Caco-2 (cell line): Measurements from ENCODE around the gene SORL1. TPM values are rescaled to one million over a fixed set of nuclear protein-coding genes. Genes with fewer than 3 reads are reported as not detected.
A peak's percentile ranks its signal among the peaks of the same experiment; 100 is the strongest.

Experiments used
- BruUV-seq: library from RNA; stranded (reverse); fragments of 400-500 nt; replicated peaks from 2 replicates; lab custom pipeline; 2021; lab: Mats Ljungman, UMichigan
- CTCF ChIA-PET: fragments of 300-600 bp; sonication (Branson Sonifier 250); formaldehyde crosslinking; loops from one replicate; lab custom pipeline; 2022; ENCODE audit warnings: antibody characterized with exemption; lab: Charles Lee
- POLR2A ChIA-PET: fragments of 300-600 bp; sonication (Branson Sonifier 250); formaldehyde crosslinking; loops from one replicate; lab custom pipeline; 2022; ENCODE audit warnings: antibody characterized with exemption; lab: Charles Lee
- DNase-seq, 2 experiments: peaks; one replicate each; pipeline versions ENCODE4 v3.0.0 to v3.0.0-alpha.2; 2020 to 2022
- H3K27me3 ChIP-seq: replicated peaks from 2 replicates; pipeline ENCODE4 v1.6.0; 2011; ENCODE audit warnings: low read length; ENCODE audit not compliant: control insufficient read depth, insufficient read depth
- H3K36me3 ChIP-seq: 2 replicates; pipeline ENCODE4 v1.5.1; 2011; ENCODE audit warnings: low read length; ENCODE audit not compliant: control insufficient read depth, insufficient read depth
- H3K4me1 ChIP-seq: fragments of 250-450 bp; sonication (Bioruptor Pico); 2 replicates; pipeline ENCODE4 v1.5.1; 2020; ENCODE audit warnings: mild to moderate bottlenecking
- H3K4me3 ChIP-seq: 2 replicates; pipeline ENCODE4 v1.5.1; 2011; ENCODE audit warnings: low read depth, mild to moderate bottlenecking, control low read depth, low read length
- H3K9me3 ChIP-seq: fragments of 250-450 bp; sonication (Bioruptor Pico); 2 replicates; pipeline ENCODE4 v1.5.1; 2020; ENCODE audit warnings: mild to moderate bottlenecking, moderate library complexity
- H3K27ac Mint-ChIP-seq: one replicate; pipeline ENCODE4 v1.8.0; 2022; ENCODE audit warnings: mixed read lengths; ENCODE audit not compliant: unreplicated experiment
- H3K27me3 Mint-ChIP-seq: one replicate; pipeline ENCODE4 v1.8.0; 2022; ENCODE audit warnings: mixed read lengths; ENCODE audit not compliant: insufficient read depth, unreplicated experiment
- H3K36me3 Mint-ChIP-seq: one replicate; pipeline ENCODE4 v1.8.0; 2022; ENCODE audit warnings: mild to moderate bottlenecking, mixed read lengths; ENCODE audit not compliant: insufficient read depth, unreplicated experiment
- H3K4me1 Mint-ChIP-seq: one replicate; pipeline ENCODE4 v1.8.0; 2022; ENCODE audit warnings: low read depth, mixed read lengths; ENCODE audit not compliant: unreplicated experiment
- H3K4me3 Mint-ChIP-seq: one replicate; pipeline ENCODE4 v1.8.0; 2022; ENCODE audit warnings: mild to moderate bottlenecking, moderate library complexity, mixed read lengths; ENCODE audit not compliant: unreplicated experiment
- H3K9me3 Mint-ChIP-seq: one replicate; pipeline ENCODE4 v1.8.0; 2022; ENCODE audit warnings: mixed read lengths; ENCODE audit not compliant: unreplicated experiment
- CTCF ChIP-seq, 2 experiments: fragments of 200-600 bp in 1 of 2; IDR thresholded peaks; 1 replicate in 1 of 2; 2 replicates in 1 of 2; pipeline versions ENCODE4 v1.5.1 to v1.8.0; 2011 to 2022; ENCODE audit warnings: antibody characterized with exemption in 1 of 2, control low read depth in 1 of 2, inconsistent platforms in 1 of 2, low read depth in 1 of 2, low read length in 1 of 2, mild to moderate bottlenecking in 1 of 2, moderate library complexity in 1 of 2; ENCODE audit not compliant: insufficient read depth in 1 of 2, severe bottlenecking in 1 of 2, unreplicated experiment in 1 of 2
- intact Hi-C: fragments of 100-400 bp; cut with micrococcal nuclease; formaldehyde crosslinking; loops from one replicate; pipeline ENCODE4 v1.10.0; 2022; ENCODE audit not compliant: unreplicated experiment
- total RNA-seq: library from RNA; stranded (reverse); gene quantifications from 2 replicates; pipeline ENCODE4 v1.2.3, GENCODE V29; 2022

SORL1 gene
- total RNA-seq, 1 experiment from 2014 or later: 26.3 TPM

DNA sequence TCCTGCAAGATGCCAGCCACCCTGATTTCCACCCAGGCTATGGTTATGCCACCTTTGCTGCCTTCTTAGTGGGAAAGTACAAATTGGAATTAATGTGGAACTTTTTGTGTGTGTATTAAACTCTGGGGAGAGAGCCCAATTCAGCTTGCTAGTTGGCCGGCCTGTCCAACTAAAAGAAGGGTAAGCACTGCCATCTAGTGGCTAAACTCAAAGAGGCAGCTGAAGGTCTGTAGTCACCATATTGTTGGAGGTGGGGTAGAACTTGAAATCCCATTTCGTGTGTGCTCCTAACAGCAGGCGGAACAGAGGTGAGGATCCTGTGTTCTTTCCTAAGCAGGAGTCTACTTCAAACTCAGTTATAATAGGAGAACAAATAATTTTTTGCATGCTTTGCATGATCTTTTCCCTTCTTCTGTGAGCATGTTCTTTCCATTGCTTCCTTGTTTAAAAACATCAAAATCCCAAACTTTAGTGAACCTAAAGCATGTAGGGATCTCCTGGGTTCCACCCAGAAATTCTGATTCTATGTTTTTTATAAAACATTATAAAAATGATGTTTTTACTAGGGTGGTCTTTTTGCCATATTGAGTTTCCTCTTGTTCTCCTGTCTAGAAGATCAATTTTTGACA lies 139.4 kb downstream of the SORL1 start:
- no peak overlapping the region for H3K4me3 Mint-ChIP-seq
- Histone ChIP-seq H3K36me3 (peaks cover 3% of the 10 kb centered on the region; the same call in 1 of the 2 replicates), H3K9me3 (no peaks in the 10 kb centered on the region), H3K27me3 (no peaks in the 10 kb centered on the region), H3K4me1 (peaks cover 9% of the 10 kb centered on the region), H3K4me3 (no peak overlapping the region)
- BruUV-seq: no TSS peak
- H3K27ac Mint-ChIP-seq: no peak overlapping the region
- ChIA-PET CTCF (interaction anchor here (0.7 to 1.5 kb wide), 19 partner anchors 10 to 398 kb away, joined by 3 to 12 read pairs (median 3); partner anchors contain the start of genes SC5D and SORL1), POLR2A (interaction anchor here (0.5 kb wide), 1 partner anchor 1327 kb away, joined by 4 read pairs; no protein-coding TSS in a partner anchor)
- no peaks in the 10 kb centered on the region for H3K9me3 Mint-ChIP-seq
- no peaks in the 10 kb centered on the region for H3K4me1 Mint-ChIP-seq
- peak; percentile 79 to 90 for DNase-seq
- intact Hi-C loops: loop anchor here (1.0 to 2.0 kb wide), 8 partner anchors 140 to 473 kb away; no protein-coding TSS in a partner anchor
- H3K36me3 Mint-ChIP-seq: peaks cover 8% of the 10 kb centered on the region
- peak; percentile 96 for TF ChIP-seq CTCF (IDR thresholded peaks at IDR 0.05; ENCODE audit: insufficient read depth in 1 of 2, low read depth in 1 of 2, low read length in 1 of 2, severe bottlenecking in 1 of 2, unreplicated experiment in 1 of 2)
- no peaks in the 10 kb centered on the region for H3K27me3 Mint-ChIP-seq

GRCh38 chr11:121592708-121593107 lies 140.6 kb downstream of the SORL1 start:
- no TSS peak for BruUV-seq
- H3K4me1 ChIP-seq: no peaks in the 10 kb centered on the region
- H3K27ac Mint-ChIP-seq: no peak overlapping the region
- H3K9me3 Mint-ChIP-seq: no peaks in the 10 kb centered on the region
- H3K27me3 ChIP-seq: no peaks in the 10 kb centered on the region
- H3K9me3 ChIP-seq: no peaks in the 10 kb centered on the region
- no peak for TF ChIP-seq CTCF (IDR thresholded peaks at IDR 0.05; ENCODE audit: insufficient read depth in 1 of 2, low read depth in 1 of 2, low read length in 1 of 2, severe bottlenecking in 1 of 2, unreplicated experiment in 1 of 2)
- POLR2A ChIA-PET: no interaction called here
- CTCF ChIA-PET: no interaction called here
- peaks cover 4% of the 10 kb centered on the region; the same call in 1 of the 2 replicates for H3K36me3 ChIP-seq
- DNase-seq: no peak
- H3K4me1 Mint-ChIP-seq: no peaks in the 10 kb centered on the region
- H3K4me3 ChIP-seq: no peak overlapping the region
- H3K27me3 Mint-ChIP-seq: no peaks in the 10 kb centered on the region
- intact Hi-C loops: no loop called here
- H3K36me3 Mint-ChIP-seq: peaks cover 8% of the 10 kb centered on the region
- no peak overlapping the region for H3K4me3 Mint-ChIP-seq

DNA sequence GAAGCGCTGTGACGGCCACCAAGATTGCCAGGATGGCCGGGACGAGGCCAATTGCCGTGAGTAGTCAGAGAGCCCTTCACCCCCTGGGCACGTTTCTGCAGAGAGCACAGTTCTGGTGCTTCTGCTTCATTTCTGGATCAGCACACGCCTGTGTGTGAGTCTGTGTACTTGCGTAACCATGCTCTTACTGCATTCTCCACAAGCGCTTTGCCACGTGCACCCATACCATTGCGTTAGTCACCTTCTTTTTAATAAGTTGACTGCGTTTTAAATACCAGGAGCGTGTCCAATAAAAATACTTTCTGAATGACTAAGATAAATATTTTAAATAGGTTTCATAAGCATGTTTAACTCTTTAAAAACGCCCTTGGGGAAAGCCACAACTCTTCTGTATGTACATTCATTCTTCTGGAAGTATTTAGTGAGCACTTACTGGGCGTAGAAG lies 143.6 kb downstream of the SORL1 start:
- Mint-ChIP-seq H3K27ac (no peak overlapping the region), H3K36me3 (peaks cover 8% of the 10 kb centered on the region), H3K27me3 (no peaks in the 10 kb centered on the region), H3K4me1 (no peaks in the 10 kb centered on the region), H3K9me3 (no peaks in the 10 kb centered on the region), H3K4me3 (no peak overlapping the region)
- 0 out of 2 replicates have a peak, but pooled peaks cover 2% of the 10 kb centered on the region for H3K36me3 ChIP-seq
- no peak for TF ChIP-seq CTCF (IDR thresholded peaks at IDR 0.05; ENCODE audit: insufficient read depth in 1 of 2, low read depth in 1 of 2, low read length in 1 of 2, severe bottlenecking in 1 of 2, unreplicated experiment in 1 of 2)
- POLR2A ChIA-PET: no interaction called here
- no peaks in the 10 kb centered on the region for H3K4me1 ChIP-seq
- no peaks in the 10 kb centered on the region for H3K9me3 ChIP-seq
- no TSS peak for BruUV-seq
- no peak overlapping the region for H3K4me3 ChIP-seq
- DNase-seq: no peak
- CTCF ChIA-PET: no interaction called here
- intact Hi-C loops: no loop called here
- H3K27me3 ChIP-seq: no peaks in the 10 kb centered on the region
